AG10803 (cell line): Measurements from ENCODE around the gene TMEM45B.
"Not testable (repeated sequence)": the region's sequence is repeated elsewhere in the genome, so short reads cannot be mapped to it uniquely, and the experiment has no call there.

Experiments
- DNase-seq: peaks from one replicate; pipeline ENCODE4 v3.0.0; 2010; ENCODE audit warnings: low read depth
- H3K4me3 ChIP-seq: 2 replicates; pipeline ENCODE4 v1.5.1; 2011; ENCODE audit warnings: mild to moderate bottlenecking, low read length, control low read depth
- CTCF ChIP-seq: conservative IDR thresholded peaks from 2 replicates; pipeline ENCODE4 v1.5.1; 2011; ENCODE audit warnings: mild to moderate bottlenecking, low read length, control low read depth, inconsistent platforms

TMEM45B gene

GRCh38 chr11:129828301-129828836 lies 12.7 kb downstream of the TMEM45B start:
- DNase-seq = no peak
- no peak overlapping the region for H3K4me3 ChIP-seq
- no peak for TF ChIP-seq CTCF

DNA sequence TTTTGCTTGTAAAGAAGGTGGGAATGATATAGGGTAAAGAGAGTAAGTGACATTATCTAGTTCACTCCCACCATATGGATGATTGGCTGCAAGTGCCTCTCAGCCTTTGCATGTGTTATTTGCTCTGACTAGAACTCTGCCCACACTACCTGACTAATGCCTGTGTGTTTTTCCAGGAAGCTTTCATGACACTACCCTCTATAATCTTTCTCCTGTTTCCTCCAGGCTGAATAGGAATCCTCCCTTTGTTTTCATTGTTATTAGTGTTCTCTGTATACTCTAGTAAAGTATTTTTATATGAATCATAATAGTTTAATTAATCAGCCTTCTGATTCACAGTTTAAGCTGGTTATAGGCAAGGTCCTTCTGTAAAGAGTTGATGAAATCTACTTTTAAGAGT lies 13.8 kb downstream of the TMEM45B start:
- DNase-seq = not testable (repeated sequence)

DNA sequence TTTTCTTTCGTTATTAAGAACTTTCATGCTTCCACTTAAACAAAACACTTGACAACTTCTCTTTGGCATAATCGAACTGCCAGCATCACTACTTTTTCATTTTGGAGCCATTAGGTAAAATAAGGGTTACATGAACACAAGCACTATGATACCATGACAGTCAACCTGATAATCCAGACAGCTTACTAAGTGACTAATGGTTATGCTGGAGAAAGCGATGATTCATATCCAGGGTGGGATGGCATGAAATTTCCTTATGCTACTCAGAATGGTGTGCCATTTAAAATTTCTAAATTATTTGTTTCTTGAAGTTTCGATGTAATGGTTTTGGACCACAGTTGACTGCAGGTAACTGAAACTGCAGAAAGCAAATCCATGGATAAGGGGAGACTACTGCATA lies 15.6 kb downstream of the TMEM45B start:
- not testable (repeated sequence) for H3K4me3 ChIP-seq, DNase-seq

More for the DNA sequence above, 13.8 kb downstream of the TMEM45B start:
- H3K4me3 ChIP-seq = not testable (repeated sequence)

DNA sequence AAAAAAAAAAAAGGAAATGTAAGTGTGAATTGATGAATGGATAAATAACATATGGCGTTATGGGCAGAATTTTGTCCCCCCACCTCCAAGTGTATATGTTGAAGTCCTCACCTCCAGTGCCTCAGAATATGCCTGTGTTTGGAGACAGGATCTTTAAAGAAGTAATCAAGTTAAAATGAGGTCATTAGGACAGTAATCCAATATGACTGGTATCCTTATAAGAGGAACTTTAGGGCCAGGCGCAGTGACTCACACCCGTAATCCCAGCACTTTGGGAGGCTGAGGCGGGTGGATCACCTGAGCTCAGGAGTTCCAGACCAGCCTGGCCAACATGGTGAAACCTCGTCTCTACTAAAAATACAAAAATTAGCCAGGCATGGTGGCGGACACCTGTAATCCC lies 17.6 kb downstream of the TMEM45B start:
- not testable (repeated sequence) for DNase-seq, H3K4me3 ChIP-seq

DNA sequence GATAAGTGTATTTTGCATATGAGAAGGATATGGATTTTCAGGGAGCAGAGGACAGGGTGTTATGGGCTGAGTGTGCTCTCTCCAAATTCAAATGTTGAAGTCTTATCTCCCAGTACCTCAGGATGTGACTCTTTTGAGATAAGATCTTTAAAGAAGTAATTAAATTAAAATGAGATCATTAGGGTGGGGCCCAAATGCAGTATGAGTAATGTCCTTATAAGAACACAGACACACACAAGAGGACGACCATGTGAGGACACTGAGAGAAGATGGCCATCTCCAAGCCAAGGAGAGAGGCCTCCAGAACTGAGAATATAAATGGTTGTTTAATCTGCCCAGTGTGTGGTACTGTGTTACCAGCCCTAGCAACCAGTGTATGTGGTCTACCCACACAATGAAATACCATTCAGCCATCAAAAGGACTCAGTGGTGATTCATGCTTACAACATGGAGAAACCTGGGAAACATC lies 20.8 kb downstream of the TMEM45B start:
- H3K4me3 ChIP-seq = not testable (repeated sequence)
- DNase-seq = peak; percentile 21

DNA sequence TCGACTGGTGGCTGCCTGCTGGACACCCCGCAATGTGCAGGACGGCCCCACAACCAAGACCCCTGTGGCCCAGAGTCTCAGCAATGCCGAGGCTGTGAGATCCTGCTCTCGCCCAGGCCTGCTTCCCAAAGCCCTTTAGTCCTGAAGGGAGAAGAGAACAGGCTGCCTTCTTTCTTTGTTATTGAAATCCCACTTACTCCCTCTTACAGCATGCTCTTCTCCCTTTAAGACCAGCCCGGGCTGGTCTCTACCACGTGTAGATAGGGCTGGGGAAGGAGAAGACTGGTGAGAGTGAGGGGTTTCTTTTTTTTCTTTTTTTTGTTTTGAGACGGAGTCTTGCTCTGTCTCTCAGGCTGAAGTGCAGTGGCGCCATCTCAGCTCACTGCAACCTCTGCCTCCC lies 21.3 kb downstream of the TMEM45B start:
- no peak for TF ChIP-seq CTCF
- no peak for DNase-seq
- no peak overlapping the region for H3K4me3 ChIP-seq

DNA sequence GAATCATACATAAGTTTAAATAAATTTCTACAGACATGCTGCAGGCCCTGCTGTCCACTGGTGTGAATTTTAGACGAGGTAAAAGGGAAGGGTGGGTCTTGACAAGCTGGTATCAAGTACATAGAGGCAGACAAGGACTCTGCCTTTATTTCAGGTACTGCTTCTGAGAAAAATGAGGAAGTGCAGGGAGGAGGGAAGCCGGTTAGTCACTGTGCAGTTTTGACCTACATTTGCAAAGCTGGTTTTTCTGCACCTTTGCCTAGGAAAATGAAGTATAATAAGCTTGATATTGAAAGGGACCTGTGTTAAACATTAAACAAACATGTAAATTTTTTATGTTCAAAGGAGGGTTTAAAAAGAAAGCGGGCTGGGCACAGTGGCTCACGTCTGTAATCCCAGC lies 24.6 kb downstream of the TMEM45B start:
- DNase-seq = no peak
- no peak overlapping the region for H3K4me3 ChIP-seq
- no peak for TF ChIP-seq CTCF

DNA sequence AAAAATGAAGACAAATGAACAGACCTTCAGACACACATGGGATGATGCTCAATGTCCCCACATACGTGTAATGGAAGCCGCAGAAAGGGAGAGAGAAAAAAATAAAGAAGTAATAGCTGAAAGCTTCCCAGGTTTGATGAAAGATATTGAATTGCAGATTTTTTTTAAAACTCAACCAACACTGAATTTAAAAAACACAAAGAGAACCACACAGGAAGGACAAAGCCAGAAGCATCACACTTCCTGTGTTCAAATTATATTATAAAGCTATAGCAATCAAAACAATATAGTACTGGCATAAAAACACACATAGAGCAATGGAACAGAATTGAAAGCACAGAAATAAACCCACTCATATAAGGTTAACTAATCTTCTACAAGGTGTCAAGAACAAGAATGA lies 26.5 kb downstream of the TMEM45B start:
- H3K4me3 ChIP-seq = no peak overlapping the region
- TF ChIP-seq CTCF = no peak
- no peak for DNase-seq

DNA sequence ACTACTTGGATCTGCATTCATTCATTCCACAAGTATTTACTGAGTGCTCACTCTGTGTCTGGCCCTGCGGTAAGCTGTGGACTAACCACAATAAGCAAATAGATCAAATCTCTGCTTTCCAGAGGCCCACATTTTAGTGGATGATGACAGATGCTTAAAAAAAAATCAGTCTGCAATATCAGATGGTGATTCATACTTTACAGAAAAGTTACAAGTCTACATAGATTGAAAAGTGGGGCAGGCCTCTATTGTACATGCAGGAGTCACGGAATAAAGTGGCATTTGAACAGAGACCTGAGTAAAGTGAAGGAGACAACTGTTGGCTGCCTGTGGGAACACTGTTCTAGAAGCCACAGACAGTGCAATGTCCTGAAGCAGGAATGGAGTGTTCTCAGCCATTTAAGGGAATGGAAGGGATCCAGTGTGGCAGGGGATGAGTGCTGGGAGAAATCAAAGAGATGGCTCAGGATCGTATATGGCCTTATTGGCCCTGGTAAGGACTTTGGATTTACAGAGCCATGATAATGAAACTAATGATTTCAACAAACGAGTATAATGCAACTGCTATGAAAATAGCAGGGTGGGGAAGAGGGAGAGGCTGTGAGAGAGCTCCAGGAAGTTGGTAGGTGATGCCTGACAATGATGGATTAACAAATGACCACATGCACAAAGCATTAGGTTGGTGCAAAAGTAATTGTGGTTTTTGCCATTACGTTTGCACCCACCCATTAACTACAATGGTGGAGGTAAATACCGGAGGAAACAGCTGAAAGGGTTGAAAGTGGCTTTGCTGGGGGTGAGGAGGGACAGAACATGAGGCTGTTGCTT lies 31.1 kb downstream of the TMEM45B start:
- TF ChIP-seq CTCF = no peak
- peak; percentile 96 for DNase-seq
- H3K4me3 ChIP-seq = no peak overlapping the region

GRCh38 chr11:129847361-129847760 lies 31.7 kb downstream of the TMEM45B start:
- not testable (repeated sequence) for DNase-seq, H3K4me3 ChIP-seq
